Keratinocyte (primary cell): Measurements from ENCODE around the gene VWA7. TPM values are rescaled to one million over a fixed set of nuclear protein-coding genes. Genes with fewer than 3 reads are reported as not detected.
"Not testable (repeated sequence)": the region's sequence is repeated elsewhere in the genome, so short reads cannot be mapped to it uniquely, and the experiment has no call there.

Experiments
- DNase-seq: peaks from one replicate; pipeline ENCODE4 v3.0.0-alpha.2; 2011; ENCODE audit warnings: low read depth, missing footprints, low spot score
- FAIRE-seq: peaks from 2 replicates; lab custom pipeline; 2011; peaks lifted over from hg19 to GRCh38; lab: Jason Lieb, UNC
- H2AFZ ChIP-seq: 2 replicates; pipeline ENCODE4 v1.6.0; 2012; ENCODE audit warnings: low read length, control low read depth, inconsistent platforms; ENCODE audit not compliant: control insufficient read depth
- H3K27ac ChIP-seq: 2 replicates; pipeline ENCODE4 v1.5.1; 2011; ENCODE audit warnings: low read length; ENCODE audit not compliant: control insufficient read depth, insufficient read depth
- H3K27me3 ChIP-seq: 3 replicates; pipeline ENCODE4 v1.6.0; 2011; ENCODE audit warnings: low read length; ENCODE audit not compliant: control insufficient read depth, insufficient read depth; ENCODE audit errors: extremely low read depth
- H3K36me3 ChIP-seq, 2 experiments: 2 replicates in 1 of 2; 3 replicates in 1 of 2; pipeline ENCODE4 v1.5.1; 2011; ENCODE audit warnings: low read length in 2 of 2, mild to moderate bottlenecking in 1 of 2; ENCODE audit not compliant: control insufficient read depth in 2 of 2, insufficient read depth in 2 of 2; ENCODE audit errors: extremely low read depth in 1 of 2
- H3K4me1 ChIP-seq: 3 replicates; pipeline ENCODE4 v1.5.1; 2011; ENCODE audit warnings: low read length; ENCODE audit not compliant: control insufficient read depth, insufficient read depth; ENCODE audit errors: extremely low read depth
- H3K4me2 ChIP-seq: 3 replicates; pipeline ENCODE4 v1.6.0; 2011; ENCODE audit warnings: low read depth, low read length; ENCODE audit not compliant: control insufficient read depth, insufficient read depth; ENCODE audit errors: extremely low read depth
- H3K4me3 ChIP-seq, 3 experiments: fragments of 200-600 bp in 1 of 3; sonication (generic) in 1 of 3; 2 replicates in 2 of 3; 3 replicates in 1 of 3; pipeline ENCODE4 v1.5.1; 2011 to 2016; ENCODE audit warnings: low read length in 3 of 3, mild to moderate bottlenecking in 3 of 3, control low read depth in 2 of 3, inconsistent platforms in 1 of 3, low read depth in 1 of 3, mixed read lengths in 1 of 3, mixed run types in 1 of 3, moderate library complexity in 1 of 3; ENCODE audit not compliant: control insufficient read depth in 2 of 3, insufficient read depth in 2 of 3; ENCODE audit errors: extremely low read depth in 1 of 3
- H3K79me2 ChIP-seq: 2 replicates; pipeline ENCODE4 v1.6.0; 2012; ENCODE audit warnings: low read length; ENCODE audit not compliant: control insufficient read depth, insufficient read depth
- H3K9ac ChIP-seq: 3 replicates; pipeline ENCODE4 v1.6.0; 2011; ENCODE audit warnings: low read length; ENCODE audit not compliant: control insufficient read depth, insufficient read depth; ENCODE audit errors: extremely low read depth
- H3K9me1 ChIP-seq: 3 replicates; pipeline ENCODE4 v1.6.0; 2011; ENCODE audit warnings: low read length; ENCODE audit not compliant: control insufficient read depth, insufficient read depth; ENCODE audit errors: extremely low read depth
- H3K9me3 ChIP-seq: 2 replicates; pipeline ENCODE4 v1.5.1; 2012; ENCODE audit warnings: low read depth, low read length; ENCODE audit not compliant: control insufficient read depth
- H4K20me1 ChIP-seq: 3 replicates; pipeline ENCODE4 v1.6.0; 2011; ENCODE audit warnings: low read length; ENCODE audit not compliant: control insufficient read depth, insufficient read depth; ENCODE audit errors: extremely low read depth
- EZH2 ChIP-seq: IDR thresholded peaks from one replicate; pipeline ENCODE4 v1.6.1; 2012; ENCODE audit warnings: inconsistent platforms, mild to moderate bottlenecking, low read length, moderate library complexity
- dilution Hi-C: fragments of 300-500 bp; cut with MboI; formaldehyde crosslinking; loops from one replicate; pipeline ENCODE4 v1.7.0; 2020; ENCODE audit warnings: low sequenced_read_pairs; ENCODE audit not compliant: extremely low pct_ligation_motif_present
- polyA plus RNA-seq, 5 experiments: library from polyadenylated mRNA; depleted of rRNA in 3 of 5; stranded (reverse) in 3 of 5; stranded (forward) in 1 of 5; unstranded in 1 of 5; fragments of >200 nt; gene quantifications; 1 replicate in 1 of 5; 2 replicates in 3 of 5; 3 replicates in 1 of 5; pipeline versions ENCODE4 v1.2.1 to v1.2.3, GENCODE V29; 2011 to 2012; ENCODE audit warnings: missing spikeins in 2 of 5, low read depth in 1 of 5, low replicate concordance in 1 of 5

VWA7 gene
- polyA plus RNA-seq, 1 donor (not counting 4 experiments of a cell fraction or from before 2014, with no cell fraction given): 0.47 TPM

- Histone ChIP-seq H3K36me3 (no peaks in the 10 kb centered on the region), H3K4me1 (peaks cover 39% of the 10 kb centered on the region), H4K20me1 (no peaks in the 10 kb centered on the region), H3K9me1 (no peaks in the 10 kb centered on the region), H2AFZ (no peak overlapping the region), H3K9ac (no peak overlapping the region), H3K27ac (peak overlapping the region; percentile 13), H3K4me2 (peak overlapping the region; percentile 34), H3K9me3 (no peaks in the 10 kb centered on the region), H3K27me3 (no peaks in the 10 kb centered on the region), H3K4me3 (no peak overlapping the region), H3K79me2 (peaks cover 26% of the 10 kb centered on the region)
- dilution Hi-C loops: no loop called here
- TF ChIP-seq EZH2: no peak
- FAIRE-seq: no peak
- no peak for DNase-seq
Measured at GRCh38 chr6:31819871-31820299, 42.8 kb upstream of the VWA7 start.

GRCh38 chr6:31817929-31818511 lies 40.9 kb upstream of the VWA7 start:
- H3K27me3 ChIP-seq, H2AFZ ChIP-seq, H3K36me3 ChIP-seq, H3K9me1 ChIP-seq, DNase-seq, FAIRE-seq, H4K20me1 ChIP-seq, dilution Hi-C loops, H3K9me3 ChIP-seq: not testable (repeated sequence)
- Histone ChIP-seq H3K4me2 (peak overlapping the region; percentile 96), H3K4me1 (peaks cover 36% of the 10 kb centered on the region), H3K9ac (peak overlapping the region; percentile 59), H3K79me2 (peaks cover 26% of the 10 kb centered on the region), H3K27ac (peak overlapping the region; percentile 15), H3K4me3 (peak overlapping the region; percentile 56 to 67 (median 62))

- peak overlapping the region; percentile 59 for H3K9ac ChIP-seq
- peaks cover 26% of the 10 kb centered on the region for H3K79me2 ChIP-seq
- H3K9me3 ChIP-seq, FAIRE-seq, H4K20me1 ChIP-seq, H3K27me3 ChIP-seq, dilution Hi-C loops, H2AFZ ChIP-seq, DNase-seq, H3K36me3 ChIP-seq, H3K9me1 ChIP-seq: not testable (repeated sequence)
- H3K4me2 ChIP-seq: peak overlapping the region; percentile 96
- peaks cover 32% of the 10 kb centered on the region for H3K4me1 ChIP-seq
- H3K4me3 ChIP-seq: peak overlapping the region; percentile 56 to 67 (median 62)
- H3K27ac ChIP-seq: peak overlapping the region; percentile 15
Measured at GRCh38 chr6:31817133-31817928, 40.2 kb upstream of the VWA7 start.
